AG04449 (cell line): ENCODE data around the gene CELA1.
"Not testable (repeated sequence)": the region's sequence is repeated elsewhere in the genome, so short reads cannot be mapped to it uniquely, and the experiment has no call there.

Source experiments
- CTCF ChIA-PET: fragments of 350-600 bp; formaldehyde crosslinking; extraction: SDS; loops from one replicate; lab custom pipeline; 2021; ENCODE audit warnings: antibody characterized with exemption; lab: Yijun Ruan, JAX
- POLR2A ChIA-PET: fragments of 400-600, 350-600 bp; formaldehyde crosslinking; extraction: SDS; loops from one replicate; lab custom pipeline; 2020; ENCODE audit warnings: antibody characterized with exemption, inconsistent platforms; lab: Yijun Ruan, JAX
- DNase-seq: peaks from one replicate; pipeline ENCODE4 v3.0.0-alpha.2; 2010; ENCODE audit warnings: low read depth, low spot score
- H3K4me3 ChIP-seq: 2 replicates; pipeline ENCODE4 v1.5.1; 2011; ENCODE audit warnings: low read depth, mild to moderate bottlenecking, control low read depth, low read length
- TF ChIP-seq, protein P1 (sequence below): IDR thresholded peaks from one replicate; pipeline ENCODE4 v1.5.1; 2011; ENCODE audit warnings: mild to moderate bottlenecking, moderate library complexity, low read length, control low read depth, inconsistent platforms; ENCODE audit not compliant: insufficient read depth; ENCODE audit errors: missing control alignments

The CELA1 gene

DNA sequence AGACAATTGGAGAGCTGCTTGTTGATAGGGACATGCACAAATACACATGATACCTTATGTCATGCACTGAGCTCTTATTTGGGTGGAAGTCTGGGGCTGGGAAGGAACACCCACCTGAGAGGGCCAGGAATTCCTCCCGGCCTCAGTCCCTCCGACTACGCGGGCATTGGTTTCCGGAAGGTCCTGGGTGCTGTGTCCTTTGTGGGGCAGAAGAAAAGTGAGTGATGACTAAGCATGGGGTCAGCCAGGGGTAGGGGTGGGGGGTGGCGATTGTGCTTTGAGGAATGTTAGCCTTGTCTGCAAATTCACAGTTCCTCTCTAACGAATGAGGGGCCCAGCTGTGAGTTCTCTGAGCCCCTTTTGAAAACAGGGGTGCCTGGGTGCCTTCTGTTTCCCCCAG lies 798 bp downstream of the CELA1 start:
- TF ChIP-seq, protein P1, sequence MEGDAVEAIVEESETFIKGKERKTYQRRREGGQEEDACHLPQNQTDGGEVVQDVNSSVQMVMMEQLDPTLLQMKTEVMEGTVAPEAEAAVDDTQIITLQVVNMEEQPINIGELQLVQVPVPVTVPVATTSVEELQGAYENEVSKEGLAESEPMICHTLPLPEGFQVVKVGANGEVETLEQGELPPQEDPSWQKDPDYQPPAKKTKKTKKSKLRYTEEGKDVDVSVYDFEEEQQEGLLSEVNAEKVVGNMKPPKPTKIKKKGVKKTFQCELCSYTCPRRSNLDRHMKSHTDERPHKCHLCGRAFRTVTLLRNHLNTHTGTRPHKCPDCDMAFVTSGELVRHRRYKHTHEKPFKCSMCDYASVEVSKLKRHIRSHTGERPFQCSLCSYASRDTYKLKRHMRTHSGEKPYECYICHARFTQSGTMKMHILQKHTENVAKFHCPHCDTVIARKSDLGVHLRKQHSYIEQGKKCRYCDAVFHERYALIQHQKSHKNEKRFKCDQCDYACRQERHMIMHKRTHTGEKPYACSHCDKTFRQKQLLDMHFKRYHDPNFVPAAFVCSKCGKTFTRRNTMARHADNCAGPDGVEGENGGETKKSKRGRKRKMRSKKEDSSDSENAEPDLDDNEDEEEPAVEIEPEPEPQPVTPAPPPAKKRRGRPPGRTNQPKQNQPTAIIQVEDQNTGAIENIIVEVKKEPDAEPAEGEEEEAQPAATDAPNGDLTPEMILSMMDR, result no peak
- no peak for DNase-seq
- ChIA-PET CTCF (interaction anchor here (1.3 to 1.6 kb wide), 2 partner anchors 9 to 520 kb away, joined by 4 to 6 read pairs; no protein-coding TSS in a partner anchor), POLR2A (no interaction called here)
- no peak overlapping the region for H3K4me3 ChIP-seq

DNA sequence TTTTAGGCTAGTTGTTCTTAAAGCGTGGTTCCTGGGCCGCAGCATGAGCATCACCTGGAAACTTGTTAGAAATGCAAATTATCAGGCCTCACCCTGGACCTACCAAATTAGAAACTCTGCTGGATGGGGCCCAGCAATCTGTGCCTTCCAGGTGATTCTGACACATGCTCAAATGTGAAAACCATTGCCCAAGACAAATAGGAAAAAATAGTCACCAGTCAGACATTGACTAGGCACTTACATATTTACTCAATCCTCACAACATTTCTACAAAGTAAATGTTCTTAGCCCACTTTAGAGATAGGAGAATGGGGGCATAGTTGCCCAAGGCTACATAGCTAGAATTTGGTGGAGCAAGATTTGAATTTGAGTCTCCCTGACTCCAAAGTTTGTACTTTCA lies 3.3 kb downstream of the CELA1 start:
- POLR2A ChIA-PET, result no interaction called here
- H3K4me3 ChIP-seq, result no peak overlapping the region
- TF ChIP-seq, protein P1, result no peak
- no peak for DNase-seq
- CTCF ChIA-PET, result interaction anchor here (0.9 to 4.9 kb wide), 9 partner anchors 9 to 296 kb away, joined by 3 to 92 read pairs (median 4); partner anchors contain the start of genes POU6F1 and SMAGP

DNA sequence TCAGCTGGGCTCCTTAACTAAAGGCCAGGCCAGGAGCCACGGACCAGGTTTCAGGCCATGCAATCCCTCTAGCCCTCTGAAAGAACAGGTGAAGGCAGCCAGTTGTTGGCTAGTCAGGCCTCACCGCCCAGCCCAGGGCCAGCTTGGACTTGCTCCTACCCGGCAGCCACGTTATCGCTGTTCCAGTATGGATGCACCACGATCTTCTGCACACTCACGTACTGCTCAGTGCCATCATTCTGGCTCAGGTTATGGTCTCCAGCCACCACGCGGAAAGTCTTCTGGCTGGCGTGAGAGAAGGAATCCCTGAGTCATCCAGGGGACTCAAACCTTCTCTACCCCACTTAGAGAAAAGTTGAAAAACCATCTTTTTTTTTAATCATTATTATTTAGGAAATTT lies 4.1 kb downstream of the CELA1 start:
- ChIA-PET POLR2A (no interaction called here), CTCF (interaction anchor here (0.6 to 4.9 kb wide), 14 partner anchors 9 to 575 kb away, joined by 3 to 92 read pairs (median 7); partner anchors contain the start of genes POU6F1 and SMAGP)
- DNase-seq, result no peak
- H3K4me3 ChIP-seq, result no peak overlapping the region
- TF ChIP-seq, protein P1, result no peak

DNA sequence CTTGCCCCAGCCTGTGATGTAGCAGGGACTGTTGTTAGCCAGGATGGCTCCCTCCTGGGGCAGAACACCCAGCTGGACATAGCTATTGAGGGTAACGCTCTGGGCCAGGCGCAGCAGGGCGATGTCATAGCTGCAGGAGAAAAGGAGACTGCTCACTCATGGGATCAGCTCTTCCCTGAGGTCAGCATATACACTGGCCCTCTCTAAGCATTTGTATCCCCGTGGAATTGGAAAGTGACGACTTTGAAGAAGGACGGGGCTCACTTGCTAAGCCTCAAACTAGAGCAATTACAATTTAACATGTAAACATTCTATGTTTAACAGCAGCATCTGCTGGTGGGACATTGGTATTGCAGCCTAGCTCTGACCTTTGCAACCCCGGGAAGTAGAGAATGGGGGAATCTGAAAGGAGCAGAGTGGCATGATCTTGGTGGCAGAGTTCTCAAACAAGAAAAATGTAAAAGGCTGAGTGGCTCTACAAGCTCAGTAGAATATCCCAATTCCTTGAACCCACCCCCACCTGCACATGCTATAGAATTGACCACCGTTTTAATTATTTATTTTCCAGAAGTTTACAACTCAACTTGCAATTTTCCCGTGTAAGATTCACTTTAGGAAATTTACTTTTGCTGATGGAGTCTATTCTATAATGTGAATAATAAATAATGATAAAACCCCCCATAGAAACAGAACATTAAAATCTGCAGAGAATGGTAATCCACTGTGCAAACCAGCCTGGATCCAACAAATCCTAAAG lies 5.0 kb downstream of the CELA1 start:
- ChIA-PET CTCF (interaction anchor here (0.5 to 4.9 kb wide), 63 partner anchors 10 to 574 kb away, joined by 3 to 92 read pairs (median 5); partner anchors contain the start of genes POU6F1 and SMAGP), POLR2A (interaction anchor here (1.0 to 1.5 kb wide), 3 partner anchors 72 to 258 kb away, joined by 3 to 19 read pairs (median 8); partner anchors contain the start of genes CSRNP2 and DAZAP2)
- peak overlapping the region; percentile 41 for H3K4me3 ChIP-seq
- TF ChIP-seq, protein P1, result peak; percentile 89
- DNase-seq, result no peak

DNA sequence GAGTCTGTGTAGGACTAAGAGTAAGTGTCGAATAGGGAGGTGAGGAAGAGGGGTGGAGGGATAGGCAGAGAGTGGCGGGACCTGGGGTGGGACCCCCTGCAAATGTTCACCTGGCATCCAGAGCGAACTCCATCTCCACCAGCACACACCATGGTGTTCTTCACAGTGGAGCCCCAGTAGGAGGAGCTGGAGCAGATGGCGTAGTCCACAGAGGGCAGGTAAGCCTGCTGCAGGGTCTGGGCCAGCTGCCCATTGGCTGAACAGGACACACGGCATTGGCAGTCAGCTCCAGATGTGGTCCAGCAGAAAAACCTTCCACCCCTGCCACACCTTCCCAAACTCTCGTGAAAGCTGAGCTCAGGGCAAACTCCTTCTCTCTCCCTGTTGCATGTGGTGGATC lies 6.7 kb downstream of the CELA1 start:
- ChIA-PET CTCF (interaction anchor here (2.2 to 4.9 kb wide), 6 partner anchors 8 to 311 kb away, joined by 9 to 92 read pairs (median 17); partner anchors contain the start of gene SMAGP), POLR2A (interaction anchor here (1.9 kb wide), 1 partner anchor 257 kb away, joined by 6 read pairs; the partner anchor contains the start of gene CSRNP2)
- DNase-seq, result no peak
- TF ChIP-seq, protein P1, result no peak
- H3K4me3 ChIP-seq, result no peak overlapping the region

DNA sequence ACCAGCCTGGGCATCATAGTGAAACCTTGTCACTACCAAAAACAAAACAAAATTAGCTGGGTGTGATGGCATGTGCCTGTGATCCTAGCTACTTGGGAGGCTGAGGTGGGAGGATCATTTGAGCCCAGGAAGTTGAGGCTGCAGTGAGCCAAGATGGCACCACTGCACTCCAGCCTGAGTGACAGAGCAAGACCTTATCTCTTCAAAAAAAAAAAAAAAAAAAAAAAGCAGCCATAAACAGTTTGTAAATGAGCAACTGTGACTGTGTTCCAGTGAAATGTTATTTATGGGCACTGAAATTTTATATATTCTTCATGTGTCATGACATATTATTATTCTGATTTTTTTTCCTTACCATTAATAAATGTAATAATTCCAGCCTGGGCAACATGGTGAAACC lies 9.1 kb downstream of the CELA1 start:
- H3K4me3 ChIP-seq, CTCF ChIA-PET, POLR2A ChIA-PET, DNase-seq: not testable (repeated sequence)
